OCI-LY3 (cell line): ENCODE data around the gene TBC1D2B.
A peak's percentile ranks its signal among the peaks of the same experiment; 100 is the strongest.

Experiments used
- H2AFZ ChIP-seq: fragments of 200-600, 300-600 bp; shearing (Covaris generic); 2 replicates; pipeline ENCODE4 v1.6.0; 2014; ENCODE audit warnings: antibody characterized with exemption, low read depth, low read length
- H3K27ac ChIP-seq: fragments of 200-600, 300-600 bp; sonication (generic); 2 replicates; pipeline ENCODE4 v1.5.1; 2014; ENCODE audit warnings: mild to moderate bottlenecking, low read length, moderate library complexity, mixed read lengths
- H3K27me3 ChIP-seq: fragments of 200-600, 300-600 bp; sonication (generic); 2 replicates; pipeline ENCODE4 v1.6.1; 2014; ENCODE audit warnings: low read depth, low read length, mixed read lengths
- H3K36me3 ChIP-seq: fragments of 200-600, 300-600 bp; sonication (generic); replicated peaks from 2 replicates; pipeline ENCODE3; 2014; ENCODE audit warnings: low read depth, low read length, mixed read lengths
- H3K4me1 ChIP-seq: fragments of 300-600, 200-600 bp; sonication (generic); 2 replicates; pipeline ENCODE4 v1.6.1; 2014; ENCODE audit warnings: low read length, mixed read lengths
- H3K4me2 ChIP-seq: fragments of 200-600, 300-600 bp; sonication (generic); 2 replicates; pipeline ENCODE4 v1.6.1; 2014; ENCODE audit warnings: low read length, mixed read lengths
- H3K4me3 ChIP-seq: fragments of 300-600, 200-600 bp; sonication (generic); 2 replicates; pipeline ENCODE4 v1.5.1; 2014; ENCODE audit warnings: antibody characterized with exemption, mild to moderate bottlenecking, low read length, moderate library complexity
- H3K79me2 ChIP-seq: fragments of 300-600, 200-600 bp; shearing (Covaris generic); 2 replicates; pipeline ENCODE4 v1.6.1; 2014; ENCODE audit warnings: mild to moderate bottlenecking, low read length, mixed read lengths
- H3K9ac ChIP-seq: fragments of 300-600, 200-600 bp; shearing (Covaris generic); 2 replicates; pipeline ENCODE4 v1.6.0; 2014; ENCODE audit warnings: mild to moderate bottlenecking, low read length, moderate library complexity
- H3K9me3 ChIP-seq: fragments of 200-600, 300-600 bp; shearing (Covaris generic); 2 replicates; pipeline ENCODE4 v1.6.1; 2014; ENCODE audit warnings: low read length, mixed read lengths; ENCODE audit not compliant: insufficient read depth
- H4K20me1 ChIP-seq: fragments of 200-600, 300-600 bp; sonication (generic); 2 replicates; pipeline ENCODE4 v1.6.1; 2016; ENCODE audit warnings: low read length, mixed read lengths; ENCODE audit not compliant: insufficient read depth
- EZH2phosphoT487 ChIP-seq: fragments of 200-600 bp; shearing (Covaris generic); IDR thresholded peaks from 2 replicates; pipeline ENCODE4 v1.6.1; 2018; ENCODE audit warnings: antibody characterized with exemption, mixed run types, low read depth
- TF ChIP-seq, protein P1 (sequence below): fragments of 200-600, 300-600 bp; sonication (generic); IDR thresholded peaks from 2 replicates; pipeline ENCODE4 v1.5.1; 2014; ENCODE audit warnings: antibody characterized with exemption, low read length, low read depth

The TBC1D2B gene

DNA sequence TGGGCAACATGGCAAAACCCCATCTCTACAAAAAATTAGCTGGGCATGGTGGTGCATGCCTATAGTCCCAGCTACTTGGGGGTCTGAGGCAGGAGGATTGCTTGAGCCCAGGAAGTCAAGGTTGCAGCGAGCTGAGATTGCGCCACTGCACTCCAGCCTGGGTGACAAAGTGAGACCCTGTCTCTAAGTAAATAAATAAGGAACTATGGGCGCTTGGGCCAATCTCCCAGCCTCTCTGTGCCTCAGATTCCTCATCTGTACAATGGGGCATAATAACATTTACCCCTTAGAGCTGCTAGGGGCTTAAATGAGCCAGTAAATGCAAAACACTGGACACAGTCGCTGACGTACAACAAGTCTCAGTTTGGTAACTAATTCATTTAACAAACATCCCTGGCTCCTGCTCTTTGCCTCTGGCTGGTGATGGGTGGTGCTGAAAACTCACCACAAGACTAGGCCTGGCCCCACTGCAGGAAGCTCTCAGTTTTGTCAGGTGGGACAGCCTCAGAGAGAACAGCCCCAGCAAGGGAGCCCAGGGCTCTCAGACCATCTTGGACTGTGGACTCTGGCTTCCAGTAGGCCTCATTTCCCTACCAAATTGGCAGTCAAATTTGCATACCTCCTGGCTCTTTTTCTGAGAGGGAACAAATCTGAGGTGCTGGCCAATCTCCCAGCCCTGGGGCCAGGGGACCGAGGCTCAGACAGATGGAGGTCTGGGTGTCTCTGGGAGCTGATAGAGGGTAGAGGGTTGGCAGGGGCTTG is 6.4 kb upstream of the TBC1D2B start:
- Histone ChIP-seq H3K79me2 (no peaks in the 10 kb centered on the region), H4K20me1 (no peaks in the 10 kb centered on the region), H3K27me3 (no peaks in the 10 kb centered on the region), H3K4me1 (peaks cover 35% of the 10 kb centered on the region), H3K4me3 (no peak overlapping the region), H3K9ac (no peak overlapping the region), H3K4me2 (no peak overlapping the region), H3K9me3 (no peaks in the 10 kb centered on the region), H3K27ac (no peak overlapping the region), H3K36me3 (no peaks in the 10 kb centered on the region), H2AFZ (peak overlapping the region; percentile 23; the same call in 1 of the 2 replicates)
- TF ChIP-seq, protein P1, sequence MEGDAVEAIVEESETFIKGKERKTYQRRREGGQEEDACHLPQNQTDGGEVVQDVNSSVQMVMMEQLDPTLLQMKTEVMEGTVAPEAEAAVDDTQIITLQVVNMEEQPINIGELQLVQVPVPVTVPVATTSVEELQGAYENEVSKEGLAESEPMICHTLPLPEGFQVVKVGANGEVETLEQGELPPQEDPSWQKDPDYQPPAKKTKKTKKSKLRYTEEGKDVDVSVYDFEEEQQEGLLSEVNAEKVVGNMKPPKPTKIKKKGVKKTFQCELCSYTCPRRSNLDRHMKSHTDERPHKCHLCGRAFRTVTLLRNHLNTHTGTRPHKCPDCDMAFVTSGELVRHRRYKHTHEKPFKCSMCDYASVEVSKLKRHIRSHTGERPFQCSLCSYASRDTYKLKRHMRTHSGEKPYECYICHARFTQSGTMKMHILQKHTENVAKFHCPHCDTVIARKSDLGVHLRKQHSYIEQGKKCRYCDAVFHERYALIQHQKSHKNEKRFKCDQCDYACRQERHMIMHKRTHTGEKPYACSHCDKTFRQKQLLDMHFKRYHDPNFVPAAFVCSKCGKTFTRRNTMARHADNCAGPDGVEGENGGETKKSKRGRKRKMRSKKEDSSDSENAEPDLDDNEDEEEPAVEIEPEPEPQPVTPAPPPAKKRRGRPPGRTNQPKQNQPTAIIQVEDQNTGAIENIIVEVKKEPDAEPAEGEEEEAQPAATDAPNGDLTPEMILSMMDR: no peak
- TF ChIP-seq EZH2phosphoT487: no peak

DNA sequence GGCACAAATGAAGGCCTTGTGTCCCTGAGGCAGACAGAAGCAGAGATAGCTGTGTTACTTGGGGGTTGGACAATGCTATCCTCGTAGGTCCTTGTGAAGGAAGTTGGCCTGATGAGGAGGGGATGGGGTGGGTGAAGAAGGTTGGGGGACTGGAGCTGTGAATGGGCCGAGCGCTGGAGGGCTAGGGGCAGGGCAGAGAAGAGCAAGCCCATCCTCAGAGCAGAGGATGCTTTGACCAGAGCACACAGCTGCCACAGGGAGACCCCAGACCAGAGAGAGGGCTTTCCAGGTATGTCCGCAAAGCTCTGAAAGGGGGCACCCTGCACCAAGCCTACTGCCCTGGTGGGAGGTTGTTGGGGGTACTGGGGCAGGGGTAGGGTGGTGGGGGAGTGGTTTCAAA is 5.7 kb upstream of the TBC1D2B start:
- no peaks in the 10 kb centered on the region for H3K27me3 ChIP-seq
- no peaks in the 10 kb centered on the region for H3K9me3 ChIP-seq
- no peak overlapping the region for H3K9ac ChIP-seq
- no peak overlapping the region for H2AFZ ChIP-seq
- TF ChIP-seq, protein P1: no peak
- no peak for TF ChIP-seq EZH2phosphoT487
- H3K4me2 ChIP-seq: no peak overlapping the region
- no peaks in the 10 kb centered on the region for H3K36me3 ChIP-seq
- H3K79me2 ChIP-seq: no peaks in the 10 kb centered on the region
- no peaks in the 10 kb centered on the region for H4K20me1 ChIP-seq
- no peak overlapping the region for H3K4me3 ChIP-seq
- peaks cover 30% of the 10 kb centered on the region for H3K4me1 ChIP-seq
- H3K27ac ChIP-seq: no peak overlapping the region

DNA sequence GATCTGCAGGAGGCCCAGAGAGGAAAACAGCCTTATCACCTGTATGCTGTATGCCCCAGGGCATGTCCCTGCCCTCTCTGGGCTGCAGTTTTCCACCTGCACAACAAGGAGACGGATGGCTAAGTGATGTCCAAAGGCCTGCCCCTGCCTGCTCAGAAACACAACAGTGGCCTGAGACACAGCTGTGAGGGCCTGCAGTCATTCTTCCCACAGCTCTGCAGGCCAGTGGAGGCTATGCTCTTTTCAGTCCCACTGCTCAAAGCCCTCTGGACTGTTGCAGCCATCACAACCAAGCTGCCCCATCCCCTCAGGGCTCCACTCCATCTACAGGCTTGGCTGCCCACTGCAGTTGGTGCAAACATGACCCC is 5.2 kb upstream of the TBC1D2B start:
- H3K79me2 ChIP-seq: no peaks in the 10 kb centered on the region
- peaks cover 30% of the 10 kb centered on the region for H3K4me1 ChIP-seq
- no peak overlapping the region for H3K9ac ChIP-seq
- H3K27ac ChIP-seq: no peak overlapping the region
- no peaks in the 10 kb centered on the region for H3K9me3 ChIP-seq
- no peaks in the 10 kb centered on the region for H3K36me3 ChIP-seq
- no peaks in the 10 kb centered on the region for H4K20me1 ChIP-seq
- TF ChIP-seq, protein P1: no peak
- no peak for TF ChIP-seq EZH2phosphoT487
- H3K4me2 ChIP-seq: no peak overlapping the region
- no peak overlapping the region for H2AFZ ChIP-seq
- no peak overlapping the region for H3K4me3 ChIP-seq
- no peaks in the 10 kb centered on the region for H3K27me3 ChIP-seq

DNA sequence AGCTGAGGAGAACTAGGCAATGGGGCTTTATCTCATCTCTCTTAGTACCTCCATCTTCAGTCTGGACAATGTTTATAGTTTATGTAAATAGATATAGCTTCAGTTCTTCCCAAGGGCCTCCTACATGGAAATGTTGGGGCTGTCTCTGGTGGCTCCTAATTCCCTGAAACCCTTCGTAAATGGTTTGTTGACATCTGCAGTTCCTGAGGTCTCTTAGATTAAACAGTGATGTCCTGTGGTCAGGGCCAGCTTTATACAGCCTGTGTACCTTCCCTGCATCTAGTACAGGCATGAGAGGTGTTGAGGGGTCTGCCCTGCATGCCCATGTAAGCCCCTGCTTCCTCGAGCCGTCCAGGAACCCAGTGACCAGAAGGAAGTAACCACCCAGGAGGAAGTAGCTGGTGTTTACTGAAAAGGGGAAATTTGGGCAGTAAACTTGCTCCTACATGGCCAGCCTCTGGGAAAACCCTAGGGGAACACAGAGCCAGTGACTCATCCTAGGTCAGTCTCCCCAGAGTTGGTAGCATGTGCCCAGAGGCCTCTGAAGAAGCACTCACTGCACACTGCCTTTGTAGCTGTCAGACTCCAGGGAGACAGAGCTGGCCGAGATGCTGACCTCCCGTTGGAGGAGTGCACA is 4.7 kb upstream of the TBC1D2B start:
- Histone ChIP-seq H3K9me3 (no peaks in the 10 kb centered on the region), H3K4me3 (no peak overlapping the region), H4K20me1 (no peaks in the 10 kb centered on the region), H3K4me1 (peaks cover 26% of the 10 kb centered on the region), H3K36me3 (no peaks in the 10 kb centered on the region), H3K27ac (no peak overlapping the region), H3K4me2 (no peak overlapping the region), H2AFZ (no peak overlapping the region), H3K9ac (no peak overlapping the region), H3K27me3 (no peaks in the 10 kb centered on the region), H3K79me2 (no peaks in the 10 kb centered on the region)
- TF ChIP-seq, protein P1: no peak
- TF ChIP-seq EZH2phosphoT487: no peak
